DMS53 treated with DMSO at 0.1 percent for 48 hours (cell line): ENCODE results near the gene NSMCE1.
"Not testable (repeated sequence)": the region's sequence is repeated elsewhere in the genome, so short reads cannot be mapped to it uniquely, and the experiment has no call there.

ENCODE experiments used
- DNase-seq: peaks from one replicate; lab custom pipeline; 2025; ENCODE audit not compliant: unreplicated experiment; lab: John Stamatoyannopoulos, UW

Gene NSMCE1

GRCh38 chr16:27303256-27304100 lies 34.9 kb upstream of the NSMCE1 start:
- DNase-seq, result no peak

- no peak for DNase-seq
Measured at GRCh38 chr16:27302126-27302525, 33.6 kb upstream of the NSMCE1 start.

- no peak for DNase-seq
Measured at GRCh38 chr16:27301236-27301861, 32.8 kb upstream of the NSMCE1 start.

GRCh38 chr16:27298132-27298531 lies 29.6 kb upstream of the NSMCE1 start:
- DNase-seq, result no peak

GRCh38 chr16:27293343-27293742 lies 24.8 kb upstream of the NSMCE1 start:
- DNase-seq, result no peak

GRCh38 chr16:27291722-27292240 lies 23.2 kb upstream of the NSMCE1 start:
- DNase-seq, result no peak

GRCh38 chr16:27291106-27291505 lies 22.5 kb upstream of the NSMCE1 start:
- no peak for DNase-seq

GRCh38 chr16:27290562-27290961 lies 22.0 kb upstream of the NSMCE1 start:
- DNase-seq, result no peak

GRCh38 chr16:27289669-27290068 lies 21.1 kb upstream of the NSMCE1 start:
- no peak for DNase-seq

- DNase-seq, result not testable (repeated sequence)
Measured at GRCh38 chr16:27288313-27288712, 19.7 kb upstream of the NSMCE1 start.

- no peak for DNase-seq
Measured at GRCh38 chr16:27287887-27288286, 19.3 kb upstream of the NSMCE1 start.

GRCh38 chr16:27287051-27287811 lies 18.7 kb upstream of the NSMCE1 start:
- no peak for DNase-seq

- DNase-seq, result no peak
Measured at GRCh38 chr16:27286451-27286850, 17.9 kb upstream of the NSMCE1 start.

GRCh38 chr16:27285676-27286196 lies 17.2 kb upstream of the NSMCE1 start:
- no peak for DNase-seq

GRCh38 chr16:27284865-27285675 lies 16.5 kb upstream of the NSMCE1 start:
- no peak for DNase-seq

- DNase-seq, result no peak
Measured at GRCh38 chr16:27281243-27281642, 12.7 kb upstream of the NSMCE1 start.

GRCh38 chr16:27275394-27275793 lies 6.8 kb upstream of the NSMCE1 start:
- no peak for DNase-seq

- not testable (repeated sequence) for DNase-seq
Measured at GRCh38 chr16:27274424-27274874, 5.9 kb upstream of the NSMCE1 start.

GRCh38 chr16:27273670-27274423 lies 5.3 kb upstream of the NSMCE1 start:
- DNase-seq, result no peak

GRCh38 chr16:27273330-27273669 lies 4.7 kb upstream of the NSMCE1 start:
- no peak for DNase-seq
